Fibroblast of peridontal ligament (primary cell): ENCODE results near the gene NR1H3.

Experiments used
- DNase-seq: peaks from one replicate; pipeline ENCODE4 v3.0.0-alpha.2; 2010; ENCODE audit errors: extremely low read depth

Gene NR1H3

DNA sequence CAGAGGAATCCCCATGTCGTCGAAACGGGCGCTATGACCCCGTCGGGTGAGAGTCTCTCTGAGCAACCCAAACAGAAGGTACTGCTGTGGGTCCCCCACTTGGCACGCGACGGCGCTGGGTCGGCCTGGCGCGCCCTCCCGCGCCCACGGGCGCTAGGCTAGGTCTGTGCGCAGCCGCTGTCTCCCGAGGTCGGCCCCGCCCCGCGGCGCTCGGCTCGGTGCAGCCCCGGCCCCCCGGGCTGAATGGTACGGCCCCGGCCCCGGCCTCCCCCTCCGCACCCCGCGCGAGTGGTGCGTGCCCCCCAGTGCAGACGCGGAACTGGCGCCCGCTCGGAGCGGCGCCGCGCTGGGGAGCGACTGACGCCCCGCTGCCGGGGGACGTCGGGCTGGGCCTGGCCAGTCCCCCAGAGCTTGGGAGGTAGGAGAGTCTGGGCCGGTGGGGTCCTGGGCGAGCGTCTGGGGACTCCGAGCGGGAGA, 12.1 kb downstream of the NR1H3 start, which contains the start of gene MADD:
MADD (plus strand) TSS at position 305 of the 477 bp plus-strand sequence.
- DNase-seq, result peak; percentile 68

DNA sequence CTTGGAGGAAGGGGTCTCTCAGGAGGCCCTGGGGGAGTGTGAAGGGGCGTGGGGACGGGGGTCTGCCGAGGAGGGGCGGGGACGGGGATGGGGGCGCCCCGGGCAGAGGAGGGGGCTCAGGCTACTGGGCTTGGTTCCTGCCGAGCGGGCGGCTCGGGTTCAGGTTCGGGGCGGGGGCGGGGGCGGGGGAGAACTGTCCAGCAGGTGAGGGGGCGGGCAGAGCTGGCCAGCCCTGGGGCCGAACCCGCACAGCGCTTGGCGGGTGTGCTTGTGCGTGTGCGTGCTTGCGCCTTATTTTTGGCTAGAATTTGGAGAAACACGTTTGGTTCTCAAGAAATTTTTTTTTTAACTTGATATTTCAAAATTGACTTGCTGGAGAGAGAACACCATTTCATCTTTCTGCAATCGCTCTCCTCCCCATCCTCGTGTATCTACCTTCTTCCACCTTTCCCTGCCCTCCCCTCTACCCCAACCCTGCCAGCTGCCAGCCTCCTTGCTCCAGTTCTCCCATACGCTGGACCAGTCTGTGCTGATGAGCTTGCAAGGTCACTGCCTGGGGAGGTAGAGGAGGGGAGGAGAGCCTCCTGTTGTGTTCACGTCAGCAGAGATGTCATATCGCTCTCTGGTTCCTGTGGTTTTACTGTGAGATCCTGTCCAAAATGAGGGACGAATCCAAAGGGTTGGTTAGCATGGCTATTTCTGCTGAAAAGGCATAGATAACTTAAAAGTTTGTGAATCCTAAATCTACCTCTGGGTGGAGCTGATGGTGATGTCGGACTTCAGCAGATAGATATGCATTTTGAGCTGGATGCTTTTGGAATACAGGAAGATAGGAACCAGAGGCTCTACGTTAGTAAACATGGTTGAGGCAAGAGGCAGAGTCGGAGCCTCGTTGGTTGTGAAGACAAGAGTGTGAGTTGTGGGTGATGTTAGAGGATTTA, 12.8 kb downstream of the NR1H3 start:
- peak; percentile 65 for DNase-seq

DNA sequence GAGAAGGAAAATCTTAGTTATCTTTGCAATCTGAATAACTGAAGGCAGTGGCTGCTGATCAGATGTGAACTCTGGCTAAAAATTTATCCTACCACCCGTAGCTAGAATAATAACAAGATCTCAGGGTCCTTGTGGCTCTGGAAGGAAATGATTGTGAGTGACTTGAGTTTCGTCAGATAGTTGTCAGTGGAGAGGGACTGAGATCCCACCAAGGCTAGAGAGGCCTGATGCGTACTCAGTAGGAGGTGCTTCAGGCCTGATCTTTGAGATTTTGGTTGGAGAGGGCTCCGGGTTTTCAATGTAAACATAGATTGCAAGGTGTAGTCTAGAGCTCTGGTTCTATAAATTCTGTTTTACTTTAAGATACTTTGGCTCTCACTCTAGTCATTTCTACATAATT, 13.5 kb downstream of the NR1H3 start:
- no peak for DNase-seq

DNA sequence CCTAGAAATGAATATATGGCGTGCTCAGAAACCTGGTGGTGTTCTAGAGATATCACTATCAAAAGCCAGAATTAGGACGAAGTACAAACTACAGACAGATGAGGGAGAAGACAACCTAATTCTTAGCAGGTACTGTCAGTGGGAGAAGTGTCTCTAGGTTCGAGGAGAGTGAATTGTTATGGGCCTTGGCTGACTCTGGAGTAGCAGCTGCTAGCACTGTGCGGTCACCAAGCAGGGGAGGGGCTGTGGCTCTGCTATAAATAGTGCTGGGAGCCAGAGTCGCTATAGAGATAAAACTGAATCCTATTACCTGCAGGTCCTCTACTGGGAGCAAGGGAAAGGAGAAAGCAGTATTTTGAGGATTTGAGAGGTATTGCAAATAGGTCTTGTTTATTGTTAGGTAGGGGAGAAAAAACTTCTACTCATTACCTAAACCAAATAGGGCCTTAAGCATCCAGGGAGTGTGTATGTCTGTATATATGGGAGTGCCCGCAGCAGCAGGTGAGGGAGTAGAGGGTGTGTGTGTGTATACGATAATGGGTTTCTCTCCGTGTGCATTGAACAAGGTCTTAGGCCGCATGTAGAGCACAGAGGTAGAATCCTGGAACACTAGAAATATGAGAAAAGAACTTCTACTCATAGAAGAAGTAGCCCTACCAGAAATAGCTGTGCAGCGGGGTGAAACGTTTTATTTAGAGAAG, 14.3 kb downstream of the NR1H3 start:
- no peak for DNase-seq

DNA sequence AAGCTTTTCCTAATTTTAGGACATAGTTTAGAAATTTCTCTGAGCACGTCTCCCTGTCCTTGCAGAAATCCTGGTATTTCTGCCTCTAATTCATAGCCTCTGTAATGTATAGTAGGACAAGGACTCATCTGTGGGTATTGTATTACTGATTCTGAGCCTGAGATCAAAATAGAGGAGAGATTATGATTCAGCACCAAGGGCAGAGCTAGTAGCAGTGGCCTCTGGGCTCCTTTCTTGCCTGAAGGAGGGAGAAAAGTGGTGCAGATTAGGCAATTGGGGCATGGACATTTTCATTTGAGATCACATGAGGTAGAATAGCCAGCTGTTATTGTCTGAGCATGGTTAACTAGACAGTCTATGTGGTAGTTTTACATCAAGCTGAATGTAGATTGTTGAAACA, 14.9 kb downstream of the NR1H3 start:
- peak; percentile 34 for DNase-seq

DNA sequence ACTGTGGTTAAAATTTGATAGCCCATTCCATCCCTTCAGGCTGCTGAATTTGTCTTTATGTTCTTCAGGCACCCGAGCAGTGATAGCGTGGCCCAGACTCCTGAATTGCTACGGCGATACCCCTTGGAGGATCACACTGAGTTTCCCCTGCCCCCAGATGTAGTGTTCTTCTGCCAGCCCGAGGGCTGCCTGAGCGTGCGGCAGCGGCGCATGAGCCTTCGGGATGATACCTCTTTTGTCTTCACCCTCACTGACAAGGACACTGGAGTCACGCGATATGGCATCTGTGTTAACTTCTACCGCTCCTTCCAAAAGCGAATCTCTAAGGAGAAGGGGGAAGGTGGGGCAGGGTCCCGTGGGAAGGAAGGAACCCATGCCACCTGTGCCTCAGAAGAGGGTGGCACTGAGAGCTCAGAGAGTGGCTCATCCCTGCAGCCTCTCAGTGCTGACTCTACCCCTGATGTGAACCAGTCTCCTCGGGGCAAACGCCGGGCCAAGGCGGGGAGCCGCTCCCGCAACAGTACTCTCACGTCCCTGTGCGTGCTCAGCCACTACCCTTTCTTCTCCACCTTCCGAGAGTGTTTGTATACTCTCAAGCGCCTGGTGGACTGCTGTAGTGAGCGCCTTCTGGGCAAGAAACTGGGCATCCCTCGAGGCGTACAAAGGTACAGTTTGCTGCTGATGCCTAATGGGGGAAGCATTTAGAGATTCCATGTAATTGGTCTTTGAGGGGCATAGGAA, 16.9 kb downstream of the NR1H3 start:
- no peak for DNase-seq

DNA sequence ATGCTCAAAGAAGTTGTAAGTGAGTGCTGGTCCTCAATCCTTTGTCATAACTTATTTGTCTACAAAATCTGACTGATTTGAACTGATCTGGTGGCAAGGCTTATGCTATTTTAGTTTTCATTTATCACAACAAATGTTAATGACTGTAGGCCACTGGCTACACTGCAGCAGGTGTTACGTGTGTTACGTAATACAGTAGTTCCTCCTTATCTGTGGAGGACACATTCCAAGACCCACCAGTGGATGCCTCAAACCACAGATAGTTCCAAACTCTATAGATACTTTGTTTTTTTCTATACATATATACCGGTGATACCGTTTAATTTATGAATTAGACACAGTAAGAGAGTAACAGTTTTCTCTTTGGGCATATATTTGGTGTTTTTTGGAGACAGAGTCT, 19.1 kb downstream of the NR1H3 start:
- no peak for DNase-seq

DNA sequence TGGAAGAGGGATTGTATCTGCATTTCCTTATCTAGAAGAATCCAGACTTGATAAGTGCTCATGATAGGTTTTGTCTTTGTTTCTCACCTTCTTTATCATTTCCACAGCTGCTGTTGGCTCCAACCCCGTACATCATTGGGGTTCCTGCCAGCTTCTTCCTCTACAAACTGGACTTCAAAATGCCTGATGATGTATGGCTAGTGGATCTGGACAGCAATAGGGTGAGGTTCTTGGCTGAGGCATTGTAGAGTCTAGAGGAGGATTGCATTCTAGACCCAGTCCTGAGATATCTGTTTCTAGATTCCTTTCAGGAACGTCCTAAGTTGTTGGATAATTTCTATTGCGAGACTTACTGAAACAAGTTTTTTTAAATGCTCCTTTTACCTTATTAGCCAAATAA, 20.3 kb downstream of the NR1H3 start:
- DNase-seq, result no peak

DNA sequence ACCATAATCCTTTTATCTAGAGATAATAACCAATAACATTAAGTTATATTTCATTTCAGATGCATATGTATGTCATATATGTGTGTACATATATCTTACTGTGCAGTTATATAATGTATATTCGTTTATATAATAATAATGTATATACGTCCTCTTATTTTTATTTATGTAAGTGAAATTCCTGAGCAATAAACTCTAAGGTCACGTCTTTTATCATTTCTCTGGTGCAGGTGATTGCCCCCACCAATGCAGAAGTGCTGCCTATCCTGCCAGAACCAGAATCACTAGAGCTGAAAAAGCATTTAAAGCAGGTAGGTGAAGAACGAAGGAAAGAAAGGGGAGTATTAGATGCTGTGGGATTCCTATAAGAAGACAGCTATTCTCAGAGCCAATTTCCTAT, 21.0 kb downstream of the NR1H3 start:
- DNase-seq, result no peak

DNA sequence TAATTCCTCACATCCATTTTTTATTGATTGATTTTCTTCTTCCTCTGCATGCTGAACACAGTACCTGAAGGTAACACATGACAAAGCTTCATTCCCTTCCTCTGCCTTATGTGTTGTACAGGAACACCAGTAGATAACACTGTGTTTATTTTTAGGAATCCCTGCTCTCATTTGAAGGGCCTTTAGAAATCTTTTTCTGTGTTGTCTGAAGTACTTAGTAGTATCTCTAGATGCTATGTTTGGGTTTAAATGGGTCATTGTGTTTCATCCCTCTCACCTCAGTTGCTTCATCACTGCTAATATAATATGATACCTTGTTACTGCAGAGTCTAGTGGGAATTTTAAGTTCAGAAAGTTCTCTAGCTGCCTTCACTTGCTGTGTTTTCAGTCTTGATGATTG, 22.3 kb downstream of the NR1H3 start:
- DNase-seq, result no peak

DNA sequence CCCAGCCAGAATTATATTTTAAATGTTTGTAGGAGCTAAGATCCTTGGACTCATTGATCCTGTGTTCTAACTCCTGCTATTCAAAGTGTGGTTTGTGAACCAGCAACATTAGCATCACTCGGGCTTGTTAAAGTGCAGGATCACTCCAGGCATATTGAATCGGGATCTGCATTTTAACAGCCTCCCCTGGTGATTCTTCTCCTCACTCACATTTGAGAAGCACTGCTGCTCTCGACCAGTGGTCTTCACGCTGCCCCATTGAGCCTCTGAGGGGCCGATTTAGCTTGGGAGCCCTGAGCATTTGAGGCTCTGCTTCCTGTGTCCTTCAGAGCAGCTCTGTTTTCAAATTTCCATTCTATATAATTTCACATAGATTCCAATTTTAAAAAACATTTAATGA, 23.1 kb downstream of the NR1H3 start:
- DNase-seq, result no peak

DNA sequence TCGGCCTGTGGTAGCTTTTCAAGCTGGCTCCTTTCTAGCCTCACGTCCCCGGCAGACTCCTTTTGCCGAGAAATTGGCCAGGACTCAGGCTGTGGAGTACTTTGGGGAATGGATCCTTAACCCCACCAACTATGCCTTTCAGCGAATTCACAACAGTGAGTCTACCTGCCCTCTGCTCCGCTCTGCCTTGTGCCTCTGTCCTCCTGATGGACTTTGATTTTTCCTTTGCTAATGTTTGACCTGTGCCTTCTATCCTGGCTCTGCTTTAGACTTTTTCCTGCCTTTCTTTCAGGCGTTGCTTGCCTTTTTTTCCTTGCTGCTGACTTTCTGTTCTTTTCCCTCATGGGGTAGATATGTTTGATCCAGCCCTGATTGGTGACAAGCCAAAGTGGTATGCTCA, 24.7 kb downstream of the NR1H3 start:
- DNase-seq, result no peak

DNA sequence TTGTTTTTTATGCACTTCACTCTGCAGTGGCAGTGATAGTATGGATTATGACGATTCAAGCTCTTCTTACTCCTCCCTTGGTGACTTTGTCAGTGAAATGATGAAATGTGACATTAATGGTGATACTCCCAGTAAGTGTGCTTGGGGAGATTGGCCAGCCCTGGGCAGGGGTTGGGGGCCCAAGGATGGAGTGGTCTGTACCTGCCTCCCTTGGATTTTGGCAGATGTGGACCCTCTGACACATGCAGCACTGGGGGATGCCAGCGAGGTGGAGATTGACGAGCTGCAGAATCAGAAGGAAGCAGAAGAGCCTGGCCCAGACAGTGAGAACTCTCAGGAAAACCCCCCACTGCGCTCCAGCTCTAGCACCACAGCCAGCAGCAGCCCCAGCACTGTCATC, 26.4 kb downstream of the NR1H3 start:
- DNase-seq, result no peak

DNA sequence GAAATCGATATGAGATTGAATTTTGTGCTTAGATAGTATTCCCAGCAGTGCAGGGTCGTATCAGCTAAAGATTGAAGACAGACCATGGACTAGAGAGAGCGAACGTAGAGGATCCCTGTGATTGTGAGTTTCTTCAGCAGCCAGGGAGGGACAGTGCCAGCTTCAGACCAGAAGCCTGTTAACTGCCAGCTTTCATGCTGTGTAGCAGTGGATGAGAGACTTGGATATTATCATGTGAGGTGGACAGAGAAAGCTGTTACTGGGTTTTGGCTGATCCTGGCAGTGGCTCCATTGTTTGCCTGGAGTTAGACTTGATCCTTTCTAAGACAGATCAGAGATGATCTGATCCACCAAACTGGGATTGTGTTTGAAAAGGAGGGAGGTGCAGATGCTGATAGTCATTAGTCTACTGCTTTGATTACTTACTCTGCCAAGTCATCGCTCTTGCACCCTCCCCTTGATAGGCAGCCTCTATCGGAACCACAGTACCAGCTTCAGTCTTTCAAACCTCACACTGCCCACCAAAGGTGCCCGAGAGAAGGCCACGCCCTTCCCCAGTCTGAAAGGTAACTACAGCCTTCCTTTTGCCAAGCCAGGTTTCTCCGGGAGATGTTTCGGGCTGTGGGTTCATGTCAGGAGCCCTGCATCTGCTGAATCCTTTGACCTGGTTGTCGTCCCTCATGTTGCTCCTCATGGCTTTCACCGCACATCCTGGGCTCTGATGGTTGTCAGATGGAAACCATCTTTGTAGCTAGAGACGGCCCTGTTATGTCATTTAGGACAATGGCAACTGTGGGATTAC, 28.4 kb downstream of the NR1H3 start:
- DNase-seq, result no peak

DNA sequence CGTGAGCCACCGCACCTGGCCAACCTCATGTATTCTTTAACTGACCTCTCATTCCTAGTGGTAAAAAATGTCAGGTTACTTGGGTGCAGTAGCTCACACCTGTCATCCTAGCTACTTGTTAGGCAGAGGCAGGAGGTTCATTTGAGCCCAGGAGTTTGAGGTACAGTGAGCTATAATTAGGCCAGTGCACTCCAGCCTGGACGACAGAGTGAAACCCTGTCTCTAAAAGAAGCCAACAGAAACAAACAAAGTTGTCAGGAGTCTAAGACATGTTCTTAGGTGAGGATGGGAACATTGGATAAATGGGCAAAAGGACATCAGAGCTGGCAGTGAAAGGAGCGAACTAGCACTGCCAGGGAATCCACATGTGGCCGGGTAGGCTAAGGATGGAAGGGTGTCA, 30.3 kb downstream of the NR1H3 start:
- DNase-seq, result no peak

DNA sequence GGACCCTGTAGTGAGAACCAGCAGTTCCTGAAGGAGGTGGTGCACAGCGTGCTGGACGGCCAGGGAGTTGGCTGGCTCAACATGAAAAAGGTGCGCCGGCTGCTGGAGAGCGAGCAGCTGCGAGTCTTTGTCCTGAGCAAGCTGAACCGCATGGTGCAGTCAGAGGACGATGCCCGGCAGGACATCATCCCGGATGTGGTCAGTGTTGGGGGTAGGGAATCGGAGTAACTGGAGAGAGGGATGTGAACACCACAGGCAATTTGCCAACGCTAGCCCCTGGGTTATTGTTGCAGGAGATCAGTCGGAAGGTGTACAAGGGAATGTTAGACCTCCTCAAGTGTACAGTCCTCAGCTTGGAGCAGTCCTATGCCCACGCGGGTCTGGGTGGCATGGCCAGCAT, 32.1 kb downstream of the NR1H3 start:
- DNase-seq, result no peak

DNA sequence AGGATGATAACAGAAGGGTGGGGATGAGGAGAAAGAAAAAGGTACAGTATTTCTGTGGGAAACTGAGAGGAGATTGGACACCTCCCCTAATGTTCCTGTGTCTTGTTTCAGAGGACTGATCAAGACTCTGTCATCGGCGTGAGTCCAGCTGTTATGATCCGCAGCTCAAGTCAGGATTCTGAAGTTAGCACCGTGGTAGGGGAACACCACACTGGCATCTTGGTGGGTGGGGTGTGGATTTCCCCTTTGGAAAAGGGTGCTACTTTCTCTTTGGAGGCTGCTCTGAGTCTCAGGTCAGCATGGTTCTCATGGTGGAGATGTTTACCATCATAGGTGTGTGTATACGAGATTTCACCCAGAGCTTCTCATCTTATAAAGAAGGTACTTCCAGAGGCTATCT, 37.6 kb downstream of the NR1H3 start:
- DNase-seq, result no peak

DNA sequence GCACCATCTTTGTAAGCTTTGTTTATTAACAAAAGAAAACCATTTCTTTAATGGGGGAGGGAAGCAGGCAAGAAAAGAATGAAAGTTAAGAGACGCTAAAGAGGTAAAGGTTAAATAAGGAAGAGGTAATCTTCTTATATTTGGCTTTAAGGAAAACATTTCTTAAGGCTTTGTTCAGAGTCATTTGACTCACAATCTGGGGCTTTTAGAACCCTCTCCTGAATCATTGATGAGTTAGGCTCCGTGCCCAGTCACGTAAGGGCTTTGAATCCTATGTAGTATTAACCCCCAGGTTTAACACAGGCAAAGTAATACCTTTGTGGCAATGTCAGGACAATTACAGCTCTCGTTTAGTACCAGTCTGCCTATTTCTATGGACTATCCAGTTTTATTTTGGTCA, 38.2 kb downstream of the NR1H3 start:
- no peak for DNase-seq

DNA sequence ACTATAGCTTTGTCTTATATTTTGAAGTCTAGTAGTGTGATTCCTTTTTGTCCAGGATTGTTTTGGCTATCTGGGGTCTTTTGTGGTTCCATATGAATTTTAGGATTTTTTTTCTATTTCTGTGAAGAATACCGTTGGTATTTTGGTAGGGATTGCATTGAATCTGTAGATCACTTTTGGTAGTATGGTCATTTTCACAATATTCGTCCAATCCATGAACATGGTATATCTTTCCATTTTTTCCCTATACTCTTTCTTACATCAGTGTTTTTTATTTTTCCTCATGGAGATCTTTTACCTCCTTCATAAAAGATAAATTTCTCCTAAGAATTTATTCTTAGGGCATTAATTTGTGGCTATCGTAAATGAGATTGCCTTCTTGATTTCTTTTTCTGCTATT, 41.3 kb downstream of the NR1H3 start:
- no peak for DNase-seq

DNA sequence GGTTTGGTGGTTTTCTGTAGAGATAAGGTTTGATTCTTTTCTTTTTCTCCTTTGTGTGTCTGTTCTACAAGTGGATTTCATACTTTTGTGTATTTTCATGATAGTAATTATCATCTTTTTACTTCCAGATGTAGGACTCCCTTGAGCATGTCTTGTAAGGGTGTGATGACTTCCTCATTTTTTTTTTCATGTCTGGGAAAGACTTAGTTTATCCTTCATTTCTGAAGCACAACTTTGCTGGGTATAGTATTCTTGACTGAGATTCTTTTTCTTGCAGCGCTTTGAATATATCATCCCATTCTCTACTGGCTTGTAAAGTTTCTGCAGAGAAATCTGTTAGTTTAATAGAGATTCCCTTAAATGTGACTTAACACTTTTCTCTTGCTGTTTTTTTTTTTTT, 45.1 kb downstream of the NR1H3 start:
- DNase-seq, result no peak

DNA sequence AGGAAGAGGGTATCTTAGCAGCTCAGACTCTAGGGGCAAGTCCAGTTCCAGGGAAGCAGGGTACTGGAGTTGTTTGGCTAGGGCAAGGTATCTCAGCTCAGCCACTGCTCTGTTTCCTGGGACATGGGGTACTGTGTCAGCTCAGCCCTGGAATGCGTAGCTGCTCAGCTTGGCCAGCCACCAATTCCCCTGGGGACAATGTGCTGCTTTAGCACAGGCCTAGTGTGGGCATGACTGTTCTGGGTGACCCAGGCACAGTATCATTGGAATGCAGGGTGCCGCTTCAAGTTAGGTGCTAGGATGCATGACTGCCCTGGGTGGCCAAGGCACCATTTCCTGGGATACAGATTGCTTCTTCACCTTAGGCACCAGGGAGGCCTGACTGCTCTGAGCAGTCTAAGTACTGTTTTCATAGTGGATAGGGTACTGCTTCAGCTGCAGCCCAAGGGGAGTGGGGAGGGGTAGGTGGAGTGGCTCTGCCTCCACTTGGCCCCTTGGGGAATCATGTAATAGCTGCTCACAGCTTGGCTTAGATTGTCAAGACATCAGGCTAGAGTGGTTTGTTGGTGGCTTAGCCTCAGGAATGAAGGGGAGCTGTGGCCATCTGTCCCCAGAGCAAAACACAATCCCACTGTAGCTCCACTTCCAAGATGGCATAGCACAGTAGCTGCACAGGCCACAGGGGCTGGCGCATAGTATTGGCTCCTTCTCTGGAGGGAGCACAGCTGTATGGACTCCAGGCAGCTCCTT, 48.1 kb downstream of the NR1H3 start:
- peak; percentile 2 for DNase-seq
